Lung (tissue), 12 donors: ENCODE measurements around the gene NPR3. TPM values are rescaled to one million over a fixed set of nuclear protein-coding genes. Genes with fewer than 3 reads are reported as not detected.

Experiments
- ATAC-seq: fragments of 200-7000 bp; cut with Tn5 transposase; one replicate; pipeline ENCODE4 v1.9.1; 2020; ENCODE audit warnings: moderate number of reproducible peaks; ENCODE audit not compliant: insufficient read depth, low FRiP score
- DNase-seq, 3 donors: peaks; one replicate each; pipeline ENCODE4 v3.0.0-alpha.2; 2013 to 2017
- H3K27ac ChIP-seq, 2 donors: one replicate each; pipeline ENCODE4 v1.5.1; 2013; ENCODE audit warnings: mild to moderate bottlenecking in 2 of 2, moderate library complexity in 2 of 2, control low read depth in 1 of 2, inconsistent platforms in 1 of 2, low read depth in 1 of 2, low read length in 1 of 2
- H3K27me3 ChIP-seq, 3 donors: one replicate each; pipeline ENCODE4 v1.5.1; 2013; ENCODE audit warnings: low read length in 2 of 3; ENCODE audit not compliant: control insufficient read depth in 3 of 3, insufficient read depth in 3 of 3
- H3K36me3 ChIP-seq, 4 donors: one replicate each; pipeline ENCODE4 v1.5.1; 2013; ENCODE audit warnings: low read length in 4 of 4, mild to moderate bottlenecking in 1 of 4, moderate library complexity in 1 of 4; ENCODE audit not compliant: control insufficient read depth in 4 of 4, insufficient read depth in 4 of 4
- H3K4me1 ChIP-seq, 5 donors: one replicate each; pipeline ENCODE4 v1.5.1; 2013; ENCODE audit warnings: low read length in 5 of 5, mild to moderate bottlenecking in 2 of 5, moderate library complexity in 1 of 5; ENCODE audit not compliant: control insufficient read depth in 5 of 5, insufficient read depth in 5 of 5
- H3K4me3 ChIP-seq: one replicate; pipeline ENCODE4 v1.5.1; 2013; ENCODE audit warnings: mild to moderate bottlenecking, control low read depth, moderate library complexity
- H3K9ac ChIP-seq, 2 donors: one replicate each; pipeline ENCODE4 v1.5.1; 2013; ENCODE audit warnings: low read length in 2 of 2, control low read depth in 1 of 2; ENCODE audit not compliant: insufficient read depth in 1 of 2
- H3K9me3 ChIP-seq, 4 donors: one replicate each; pipeline ENCODE4 v1.5.1; 2013; ENCODE audit warnings: low read length in 3 of 4, mild to moderate bottlenecking in 1 of 4, moderate library complexity in 1 of 4; ENCODE audit not compliant: control insufficient read depth in 4 of 4, insufficient read depth in 3 of 4
- WGBS, 2 donors: extraction: QIAGEN DNeasy Blood & Tissue Kit; methylation state at CpG; one replicate each; pipeline ENCODE4 v1.1.7; 2013; 5-methylcytosine and 5-hydroxymethylcytosine counted together
- polyA plus RNA-seq, 2 donors: library from polyadenylated mRNA; stranded (reverse); fragments of 200-250 nt; gene quantifications; one replicate each; pipeline ENCODE4 v1.2.1, GENCODE V29; 2013
- total RNA-seq, 2 donors: library from RNA; depleted of rRNA in 1 of 2; stranded (reverse); fragments of >200 nt in 1 of 2; gene quantifications; one replicate each; pipeline ENCODE4 v1.2.1, GENCODE V29; 2014 to 2021
- TF ChIP-seq, protein P1 (sequence below): IDR thresholded peaks from 2 replicates; pipeline ENCODE4 v1.5.1; 2012; ENCODE audit warnings: mild to moderate bottlenecking; ENCODE audit errors: control extremely low read depth, extremely low read depth
- donor health status: control.
- donor health status: control.
- donor health status: Bipolar disorder and iron deficiency.
- donor health status: healthy.
- donor health status: DM: yes; HTN: yes; CAD: no.

NPR3 gene
- total and polyA plus RNA-seq, 4 donors: 3.9 to 86.9 (median 8.9) TPM

DNA sequence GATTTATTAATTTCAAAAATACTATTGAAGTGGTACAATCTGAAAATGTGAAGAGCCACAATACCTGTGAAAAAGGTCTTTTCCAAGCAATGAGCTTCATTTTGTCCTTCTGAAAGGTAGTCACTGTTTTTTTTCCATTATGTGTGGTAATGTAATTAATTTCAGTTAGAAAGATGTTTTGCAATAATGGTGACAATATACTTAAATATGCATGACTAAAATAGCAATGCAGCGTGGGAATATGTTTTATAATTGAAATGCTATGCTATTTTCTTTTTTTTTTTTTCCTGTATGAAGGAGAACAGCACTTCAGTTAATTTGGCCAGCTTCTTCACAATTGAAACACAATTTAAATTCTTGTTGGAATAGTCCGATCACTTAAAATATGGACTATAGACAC, 41.9 kb downstream of the NPR3 start:
- H3K27me3 ChIP-seq: no peaks in the 10 kb centered on the region
- DNase-seq (no peak), ATAC-seq (no peak)
- H3K27ac ChIP-seq: no peak overlapping the region
- H3K36me3 ChIP-seq: no peaks in the 10 kb centered on the region
- no peak overlapping the region for H3K9ac ChIP-seq
- H3K4me1 ChIP-seq: peaks cover 0 to 1% (median 0%) of the 10 kb centered on the region in 5 donors
- WGBS, 2 donors: 74 to 77% methylated on average over 2 of the region's 2 CpGs
- H3K4me3 ChIP-seq: no peak overlapping the region
- H3K9me3 ChIP-seq: peaks cover 0 to 3% (median 0%) of the 10 kb centered on the region in 4 donors
- TF ChIP-seq, protein P1, sequence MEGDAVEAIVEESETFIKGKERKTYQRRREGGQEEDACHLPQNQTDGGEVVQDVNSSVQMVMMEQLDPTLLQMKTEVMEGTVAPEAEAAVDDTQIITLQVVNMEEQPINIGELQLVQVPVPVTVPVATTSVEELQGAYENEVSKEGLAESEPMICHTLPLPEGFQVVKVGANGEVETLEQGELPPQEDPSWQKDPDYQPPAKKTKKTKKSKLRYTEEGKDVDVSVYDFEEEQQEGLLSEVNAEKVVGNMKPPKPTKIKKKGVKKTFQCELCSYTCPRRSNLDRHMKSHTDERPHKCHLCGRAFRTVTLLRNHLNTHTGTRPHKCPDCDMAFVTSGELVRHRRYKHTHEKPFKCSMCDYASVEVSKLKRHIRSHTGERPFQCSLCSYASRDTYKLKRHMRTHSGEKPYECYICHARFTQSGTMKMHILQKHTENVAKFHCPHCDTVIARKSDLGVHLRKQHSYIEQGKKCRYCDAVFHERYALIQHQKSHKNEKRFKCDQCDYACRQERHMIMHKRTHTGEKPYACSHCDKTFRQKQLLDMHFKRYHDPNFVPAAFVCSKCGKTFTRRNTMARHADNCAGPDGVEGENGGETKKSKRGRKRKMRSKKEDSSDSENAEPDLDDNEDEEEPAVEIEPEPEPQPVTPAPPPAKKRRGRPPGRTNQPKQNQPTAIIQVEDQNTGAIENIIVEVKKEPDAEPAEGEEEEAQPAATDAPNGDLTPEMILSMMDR: no peak

DNA sequence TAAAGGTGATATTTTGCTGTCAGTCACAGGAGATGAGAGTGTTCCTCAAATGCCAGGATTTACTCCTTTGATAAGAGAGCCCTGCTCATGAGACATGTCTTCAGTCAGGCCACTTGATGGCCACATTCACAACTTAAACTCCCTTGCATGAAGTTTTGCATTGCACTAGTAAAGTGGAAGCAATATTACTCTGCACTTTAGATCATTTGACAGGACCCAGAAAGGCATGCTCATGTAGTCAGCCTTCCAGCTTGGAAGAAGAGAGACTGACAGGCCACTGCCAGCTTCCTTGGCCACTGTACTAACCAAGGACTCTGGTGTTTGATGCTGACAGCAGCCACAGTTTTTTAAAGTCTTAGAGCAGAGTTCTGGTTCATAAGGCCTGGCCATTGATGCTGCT, 42.6 kb downstream of the NPR3 start:
- no peak overlapping the region for H3K4me3 ChIP-seq
- H3K9ac ChIP-seq: no peak overlapping the region
- H3K27me3 ChIP-seq: no peaks in the 10 kb centered on the region
- H3K9me3 ChIP-seq: peaks cover 0 to 3% (median 0%) of the 10 kb centered on the region in 4 donors
- H3K27ac ChIP-seq: no peak overlapping the region
- TF ChIP-seq, protein P1: no peak
- no peaks in the 10 kb centered on the region for H3K36me3 ChIP-seq
- H3K4me1 ChIP-seq: peaks cover 0 to 1% (median 0%) of the 10 kb centered on the region in 5 donors
- ATAC-seq (no peak), DNase-seq (no peak)

DNA sequence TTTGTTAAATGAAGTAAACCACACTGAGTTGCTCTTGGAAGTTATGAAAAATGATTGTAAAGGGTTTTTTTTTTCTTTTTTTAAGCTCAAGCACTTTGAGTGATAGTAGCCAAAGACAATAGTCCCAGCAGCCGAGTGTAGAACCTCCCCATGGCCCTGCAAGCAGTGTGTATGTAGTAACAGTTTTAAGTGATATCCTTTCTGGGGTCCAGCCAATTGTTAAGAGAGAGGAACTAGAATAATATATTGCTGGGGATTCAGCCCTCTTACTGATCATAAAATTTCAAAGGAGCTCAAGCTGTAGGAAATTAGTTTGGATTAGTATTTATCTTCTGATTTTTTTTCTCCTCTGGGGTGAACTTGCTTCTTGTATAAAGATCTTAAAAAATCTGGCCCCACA, 43.2 kb downstream of the NPR3 start:
- TF ChIP-seq, protein P1: no peak
- Histone ChIP-seq H3K9ac (no peak overlapping the region), H3K4me1 (peaks cover 0 to 1% (median 0%) of the 10 kb centered on the region in 5 donors), H3K27me3 (no peaks in the 10 kb centered on the region), H3K9me3 (peaks cover 0 to 3% (median 0%) of the 10 kb centered on the region in 4 donors), H3K36me3 (no peaks in the 10 kb centered on the region), H3K27ac (no peak overlapping the region), H3K4me3 (no peak overlapping the region)
- DNase-seq (peak in 1 of 3 donors; percentile 19), ATAC-seq (no peak)
- WGBS, 2 donors: 38 to 50% methylated on average over 1 of the region's 1 CpG

DNA sequence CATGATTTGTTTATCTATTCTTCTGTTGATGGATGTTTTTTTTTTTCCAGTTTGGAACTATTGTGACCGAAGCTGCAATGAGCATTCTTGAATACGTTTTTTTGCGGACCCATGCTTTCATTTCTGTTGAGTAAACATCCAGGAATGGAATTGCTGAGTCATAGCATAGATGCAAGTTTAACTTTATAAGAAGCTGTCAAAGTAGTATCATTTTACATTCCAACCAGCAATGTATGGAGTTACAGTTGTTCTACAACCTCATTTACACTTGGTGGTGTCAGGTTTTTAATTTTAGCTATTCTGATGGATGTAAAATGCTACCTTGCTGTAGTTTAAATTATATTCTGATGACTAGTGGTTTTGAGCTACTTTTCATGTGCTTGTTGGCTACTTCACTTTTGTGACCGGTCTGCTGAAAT, 49.0 kb downstream of the NPR3 start:
- WGBS, 2 donors: 16 to 27% methylated on average over 4 of the region's 4 CpGs
- TF ChIP-seq, protein P1: no peak
- H3K4me3 ChIP-seq: no peak overlapping the region
- DNase-seq (peak in 2 of 3 donors; percentile 39 to 50), ATAC-seq (no peak)
- H3K27ac ChIP-seq: no peak overlapping the region
- no peaks in the 10 kb centered on the region for H3K9me3 ChIP-seq
- no peaks in the 10 kb centered on the region for H3K27me3 ChIP-seq
- no peak overlapping the region for H3K9ac ChIP-seq
- no peaks in the 10 kb centered on the region for H3K4me1 ChIP-seq
- no peaks in the 10 kb centered on the region for H3K36me3 ChIP-seq
